ENCODE data around the gene RNF208. TPM values are rescaled to one million over a fixed set of nuclear protein-coding genes. Genes with fewer than 3 reads are reported as not detected.

Gene RNF208
- total and polyA plus RNA-seq, 12 donors = 1.1 to 90.5 (median 12.1) TPM

DNA sequence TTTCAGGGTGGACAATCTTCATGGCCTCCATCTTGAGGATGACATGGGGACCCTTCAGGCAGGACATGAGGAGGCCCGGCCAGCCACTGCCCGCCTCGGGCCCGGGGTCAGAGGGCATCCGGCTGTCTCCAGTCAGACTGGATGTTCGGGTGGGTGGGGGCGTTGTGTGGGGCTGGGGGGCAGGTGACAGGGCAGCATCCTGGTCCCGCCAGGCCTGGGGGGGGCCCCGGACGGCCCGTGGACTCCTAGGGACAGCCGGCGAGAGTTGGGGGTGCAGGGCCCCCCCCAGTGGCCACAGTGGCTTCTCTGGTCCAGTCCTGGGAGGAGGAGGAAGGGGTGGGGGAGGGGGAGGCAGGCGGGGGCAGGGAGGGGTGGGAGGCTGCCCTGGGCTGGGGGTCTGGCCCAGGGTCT is 940 bp downstream of the RNF208 start:
- peaks cover 29 to 37% of the 10 kb centered on the region in 2 donors for H3K4me1 ChIP-seq (replicated peaks in 1 of 2)
- intact Hi-C loops (cut with DNase I) = no loop called here
- H3K27ac ChIP-seq = peak overlapping the region in 1 of 5 donors; percentile 91
- no peak for DNase-seq
- no peak for TF ChIP-seq POLR2A (IDR thresholded peaks at IDR 0.05)
- TF ChIP-seq, protein P1, sequence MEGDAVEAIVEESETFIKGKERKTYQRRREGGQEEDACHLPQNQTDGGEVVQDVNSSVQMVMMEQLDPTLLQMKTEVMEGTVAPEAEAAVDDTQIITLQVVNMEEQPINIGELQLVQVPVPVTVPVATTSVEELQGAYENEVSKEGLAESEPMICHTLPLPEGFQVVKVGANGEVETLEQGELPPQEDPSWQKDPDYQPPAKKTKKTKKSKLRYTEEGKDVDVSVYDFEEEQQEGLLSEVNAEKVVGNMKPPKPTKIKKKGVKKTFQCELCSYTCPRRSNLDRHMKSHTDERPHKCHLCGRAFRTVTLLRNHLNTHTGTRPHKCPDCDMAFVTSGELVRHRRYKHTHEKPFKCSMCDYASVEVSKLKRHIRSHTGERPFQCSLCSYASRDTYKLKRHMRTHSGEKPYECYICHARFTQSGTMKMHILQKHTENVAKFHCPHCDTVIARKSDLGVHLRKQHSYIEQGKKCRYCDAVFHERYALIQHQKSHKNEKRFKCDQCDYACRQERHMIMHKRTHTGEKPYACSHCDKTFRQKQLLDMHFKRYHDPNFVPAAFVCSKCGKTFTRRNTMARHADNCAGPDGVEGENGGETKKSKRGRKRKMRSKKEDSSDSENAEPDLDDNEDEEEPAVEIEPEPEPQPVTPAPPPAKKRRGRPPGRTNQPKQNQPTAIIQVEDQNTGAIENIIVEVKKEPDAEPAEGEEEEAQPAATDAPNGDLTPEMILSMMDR (IDR thresholded peaks at IDR 0.05) = no peak
- no peaks in the 10 kb centered on the region for H3K27me3 ChIP-seq
- peak overlapping the region in 1 of 4 donors; percentile 60 for H3K4me3 ChIP-seq
- 70 to 80% (median 78%) methylated on average over 9 to 14 of the region's 14 CpGs; no CpG with 5 or more reads in 1 of the 4 donors for WGBS, 4 donors
- H3K9me3 ChIP-seq (replicated peaks in 1 of 3) = no peaks in the 10 kb centered on the region
- no peaks in the 10 kb centered on the region for H3K36me3 ChIP-seq (replicated peaks in 1 of 2)

DNA sequence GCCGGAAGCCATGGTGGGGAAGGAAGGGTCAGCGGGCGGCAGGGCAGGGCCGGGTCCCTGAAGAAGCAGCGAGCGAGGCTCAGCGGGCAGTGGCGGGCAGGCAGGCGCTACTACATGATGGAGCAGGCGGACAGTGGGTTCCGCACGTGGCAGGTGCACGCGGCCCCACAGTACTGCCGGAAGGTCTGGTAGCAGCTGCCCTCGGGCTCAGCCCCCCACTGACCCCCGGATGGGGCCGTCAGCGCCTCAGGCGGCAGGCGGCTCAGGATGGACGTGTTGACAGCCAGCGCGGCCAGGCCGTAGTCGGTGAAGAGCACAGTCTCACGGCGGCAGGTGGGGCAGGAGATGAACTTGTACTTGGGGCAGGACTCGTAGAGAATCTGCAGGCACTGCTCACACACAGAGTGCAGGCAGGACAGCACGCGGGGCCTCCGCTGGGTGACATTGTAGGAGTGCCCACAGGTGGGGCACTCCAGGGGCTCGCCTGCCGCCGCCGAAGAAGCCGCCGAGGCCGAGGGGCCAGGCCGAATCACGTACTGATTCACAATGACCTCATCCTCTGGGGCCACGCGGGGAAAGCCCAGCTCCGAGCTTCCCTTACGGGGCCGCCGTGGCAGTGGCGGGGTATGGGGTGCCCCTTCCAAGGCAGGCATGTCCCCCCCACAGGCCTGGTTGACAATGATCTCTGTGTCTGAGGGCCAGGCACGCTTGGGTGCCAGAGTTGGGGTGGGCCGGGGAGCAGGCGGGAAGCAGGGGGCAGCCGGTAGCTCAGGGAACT is 1.5 kb downstream of the RNF208 start:
- Histone ChIP-seq H3K36me3 (replicated peaks in 1 of 2) (no peaks in the 10 kb centered on the region), H3K9me3 (replicated peaks in 1 of 3) (no peaks in the 10 kb centered on the region), H3K4me3 (no peak overlapping the region), H3K27ac (peak overlapping the region in 1 of 5 donors; percentile 91), H3K27me3 (no peaks in the 10 kb centered on the region), H3K4me1 (replicated peaks in 1 of 2) (peaks cover 29 to 37% of the 10 kb centered on the region in 2 donors)
- DNase-seq = no peak
- TF ChIP-seq, protein P1 (IDR thresholded peaks at IDR 0.05) = no peak
- no peak for TF ChIP-seq POLR2A (IDR thresholded peaks at IDR 0.05)
- 90 to 94% (median 91%) methylated on average over 31 to 52 of the region's 52 CpGs for WGBS, 4 donors
- intact Hi-C loops (cut with DNase I) = no loop called here

DNA sequence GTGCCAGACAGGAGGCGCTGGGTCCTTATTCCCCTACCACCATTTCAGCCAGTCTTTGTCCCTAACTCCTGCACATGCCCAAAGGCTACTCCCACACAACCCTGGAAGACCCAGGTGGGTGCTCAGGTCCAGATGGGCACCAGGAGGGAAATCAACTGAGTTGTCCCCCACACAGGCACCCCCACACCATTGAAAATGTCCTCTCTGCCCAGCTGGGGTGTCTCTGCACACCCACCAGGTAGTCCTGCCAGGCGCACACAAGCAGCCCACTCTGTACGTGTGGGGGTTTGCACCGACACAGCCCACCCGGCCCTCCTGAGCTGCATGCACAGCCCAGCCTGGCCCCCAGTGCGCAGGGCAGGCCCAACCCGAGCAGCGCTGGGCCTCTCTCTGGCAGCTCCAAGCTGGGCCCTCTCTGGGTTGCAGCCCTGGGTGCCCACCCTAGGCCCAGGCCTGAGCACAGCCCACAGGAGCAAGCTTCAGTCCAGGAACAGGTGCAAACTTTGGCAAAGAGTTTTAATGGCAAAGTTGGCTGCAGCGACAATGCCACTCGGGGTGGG is 2.2 kb downstream of the RNF208 start:
- Histone ChIP-seq H3K9me3 (replicated peaks in 1 of 3) (no peaks in the 10 kb centered on the region), H3K36me3 (replicated peaks in 1 of 2) (no peaks in the 10 kb centered on the region), H3K4me3 (no peak overlapping the region), H3K27ac (peak overlapping the region in 2 of 5 donors; percentile 40 to 46), H3K4me1 (replicated peaks in 1 of 2) (peaks cover 29 to 37% of the 10 kb centered on the region in 2 donors), H3K27me3 (no peaks in the 10 kb centered on the region)
- WGBS, 4 donors = 92 to 95% (median 94%) methylated on average over 2 to 10 of the region's 10 CpGs
- no peak for DNase-seq
- TF ChIP-seq POLR2A (IDR thresholded peaks at IDR 0.05) = no peak
- TF ChIP-seq, protein P1 (IDR thresholded peaks at IDR 0.05) = no peak
- intact Hi-C loops (cut with DNase I) = no loop called here

DNA sequence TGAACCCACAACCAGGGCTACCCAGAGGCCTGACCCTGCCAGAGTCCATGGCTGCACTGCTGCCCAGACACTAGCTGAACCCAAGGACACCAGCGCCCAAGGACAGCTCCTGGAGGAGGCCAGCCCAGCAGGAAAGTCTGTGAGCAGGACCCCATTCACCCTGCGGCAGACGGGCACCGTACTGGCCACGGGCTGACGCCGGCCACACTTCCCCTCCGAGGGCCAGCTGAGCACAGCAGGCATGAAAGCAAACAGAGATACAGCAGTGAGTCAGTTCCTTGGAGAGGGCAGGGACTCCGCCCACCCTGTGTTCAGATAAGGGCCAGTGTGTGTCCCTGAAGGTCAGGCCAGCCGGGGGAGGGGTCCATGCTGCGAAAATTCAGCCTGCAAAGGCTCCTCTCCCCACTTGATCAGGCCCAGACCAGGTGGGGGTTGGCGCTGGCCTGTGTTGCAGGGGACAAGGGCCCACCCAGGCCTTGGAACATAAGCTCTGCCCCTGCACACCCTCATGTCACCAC is 3.2 kb downstream of the RNF208 start:
- intact Hi-C loops (cut with DNase I) = no loop called here
- Histone ChIP-seq H3K4me3 (peak overlapping the region in 1 of 4 donors; percentile 59), H3K27me3 (no peaks in the 10 kb centered on the region), H3K36me3 (replicated peaks in 1 of 2) (no peaks in the 10 kb centered on the region), H3K27ac (peak overlapping the region; percentile 19 to 82 (median 69)), H3K4me1 (replicated peaks in 1 of 2) (peaks cover 29 to 31% of the 10 kb centered on the region in 2 donors), H3K9me3 (replicated peaks in 1 of 3) (no peaks in the 10 kb centered on the region)
- WGBS, 4 donors = 33 to 67% (median 48%) methylated on average over 10 to 12 of the region's 12 CpGs
- DNase-seq = peak; percentile 70 to 92 (median 89)
- TF ChIP-seq, protein P1 (IDR thresholded peaks at IDR 0.05) = no peak
- peak in 1 of 2 donors; percentile 81 for TF ChIP-seq POLR2A (IDR thresholded peaks at IDR 0.05)

Data from adrenal gland (tissue), 12 donors.